Measurements from ENCODE around the gene ITPK1.

The ITPK1 gene

GRCh38 chr14:93047661-93048060 is 68.1 kb downstream of the ITPK1 start:
- H3K4me1 ChIP-seq (ENCODE audit: control insufficient read depth, insufficient read depth, low read length), result peaks cover 35% of the 10 kb centered on the region
- ChIA-PET CTCF (interaction anchor here (0.5 to 1.5 kb wide), 5 partner anchors 9 to 66 kb away, joined by 3 to 5 read pairs (median 5); no protein-coding TSS in a partner anchor), POLR2A (no interaction called here)
- TF ChIP-seq ZNF596 (tag by site-specific recombination; IDR thresholded peaks at IDR 0.05), result no peak
- no peak for TF ChIP-seq AEBP2 (tag by site-specific recombination; IDR thresholded peaks at IDR 0.05; ENCODE audit: borderline replicate concordance)
- no peak for TF ChIP-seq ZNF140 (tag by site-specific recombination; IDR thresholded peaks at IDR 0.05)
- TF ChIP-seq SETDB1 (IDR thresholded peaks at IDR 0.05; ENCODE audit: insufficient read length, low read length), result no peak
- TF ChIP-seq ZNF837 (tag by site-specific recombination; IDR thresholded peaks at IDR 0.05), result no peak
- TF ChIP-seq KLF1 (tag by site-specific recombination; IDR thresholded peaks at IDR 0.05), result no peak
- TF ChIP-seq, protein P1, sequence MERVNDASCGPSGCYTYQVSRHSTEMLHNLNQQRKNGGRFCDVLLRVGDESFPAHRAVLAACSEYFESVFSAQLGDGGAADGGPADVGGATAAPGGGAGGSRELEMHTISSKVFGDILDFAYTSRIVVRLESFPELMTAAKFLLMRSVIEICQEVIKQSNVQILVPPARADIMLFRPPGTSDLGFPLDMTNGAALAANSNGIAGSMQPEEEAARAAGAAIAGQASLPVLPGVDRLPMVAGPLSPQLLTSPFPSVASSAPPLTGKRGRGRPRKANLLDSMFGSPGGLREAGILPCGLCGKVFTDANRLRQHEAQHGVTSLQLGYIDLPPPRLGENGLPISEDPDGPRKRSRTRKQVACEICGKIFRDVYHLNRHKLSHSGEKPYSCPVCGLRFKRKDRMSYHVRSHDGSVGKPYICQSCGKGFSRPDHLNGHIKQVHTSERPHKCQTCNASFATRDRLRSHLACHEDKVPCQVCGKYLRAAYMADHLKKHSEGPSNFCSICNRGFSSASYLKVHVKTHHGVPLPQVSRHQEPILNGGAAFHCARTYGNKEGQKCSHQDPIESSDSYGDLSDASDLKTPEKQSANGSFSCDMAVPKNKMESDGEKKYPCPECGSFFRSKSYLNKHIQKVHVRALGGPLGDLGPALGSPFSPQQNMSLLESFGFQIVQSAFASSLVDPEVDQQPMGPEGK (tag by site-specific recombination; IDR thresholded peaks at IDR 0.05), result no peak
- no peak for TF ChIP-seq ZFP37 (tag by site-specific recombination; IDR thresholded peaks at IDR 0.05)
- no peak for TF ChIP-seq ZNF394 (tag by site-specific recombination; IDR thresholded peaks at IDR 0.05; ENCODE audit: borderline replicate concordance)
- no peak for TF ChIP-seq GLIS2 (tag by site-specific recombination; IDR thresholded peaks at IDR 0.05)
- no peak for TF ChIP-seq TRIM28 (IDR thresholded peaks at IDR 0.05; ENCODE audit: borderline replicate concordance, low read length)
- TF ChIP-seq, protein P2, sequence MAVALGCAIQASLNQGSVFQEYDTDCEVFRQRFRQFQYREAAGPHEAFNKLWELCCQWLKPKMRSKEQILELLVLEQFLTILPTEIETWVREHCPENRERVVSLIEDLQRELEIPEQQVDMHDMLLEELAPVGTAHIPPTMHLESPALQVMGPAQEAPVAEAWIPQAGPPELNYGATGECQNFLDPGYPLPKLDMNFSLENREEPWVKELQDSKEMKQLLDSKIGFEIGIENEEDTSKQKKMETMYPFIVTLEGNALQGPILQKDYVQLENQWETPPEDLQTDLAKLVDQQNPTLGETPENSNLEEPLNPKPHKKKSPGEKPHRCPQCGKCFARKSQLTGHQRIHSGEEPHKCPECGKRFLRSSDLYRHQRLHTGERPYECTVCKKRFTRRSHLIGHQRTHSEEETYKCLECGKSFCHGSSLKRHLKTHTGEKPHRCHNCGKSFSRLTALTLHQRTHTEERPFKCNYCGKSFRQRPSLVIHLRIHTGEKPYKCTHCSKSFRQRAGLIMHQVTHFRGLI (tag by site-specific recombination; IDR thresholded peaks at IDR 0.05), result no peak
- TF ChIP-seq ZBTB49 (tag by site-specific recombination; IDR thresholded peaks at IDR 0.05; ENCODE audit: low read depth), result no peak
- H3K27ac ChIP-seq (ENCODE audit: extremely low read depth, low read depth, low read length), result no peak overlapping the region
- no peak overlapping the region for H3K4me3 ChIP-seq (ENCODE audit: low read depth, low read length)
- H3K36me3 ChIP-seq (ENCODE audit: control insufficient read depth in 2 of 2, insufficient read depth in 1 of 2, low read length in 2 of 2), result no peaks in the 10 kb centered on the region
- no peaks in the 10 kb centered on the region for H3K9me3 ChIP-seq (ENCODE audit: control insufficient read depth, insufficient read depth, low read depth, low read length)

DNA sequence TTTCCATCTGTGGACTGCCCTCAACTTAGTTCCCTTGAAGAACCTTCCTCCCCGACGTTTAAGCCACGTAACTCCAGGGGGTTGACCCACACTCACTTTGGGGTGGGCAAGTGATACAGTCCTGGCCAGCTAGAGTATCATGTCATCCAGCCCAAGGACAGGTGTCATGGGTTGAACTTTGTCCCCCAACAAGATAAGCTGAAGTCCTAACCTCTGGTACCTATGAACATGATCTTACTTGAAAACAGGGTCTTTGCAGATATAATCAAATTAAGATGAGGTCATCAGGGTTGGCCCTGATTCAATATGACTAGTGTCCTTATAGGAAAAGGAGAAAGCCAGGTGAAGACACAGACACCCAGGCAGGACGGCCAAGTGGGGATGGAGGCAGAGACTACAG is 68.6 kb downstream of the ITPK1 start:
- H3K27ac ChIP-seq (ENCODE audit: extremely low read depth, low read depth, low read length), result no peak overlapping the region
- no peaks in the 10 kb centered on the region for H3K36me3 ChIP-seq (ENCODE audit: control insufficient read depth in 2 of 2, insufficient read depth in 1 of 2, low read length in 2 of 2)
- TF ChIP-seq ZNF558 (tag by site-specific recombination; IDR thresholded peaks at IDR 0.05), result no peak
- peak; percentile 59; the same call in 1 of the 2 replicates for TF ChIP-seq ATF2 (tag by site-specific recombination; IDR thresholded peaks at IDR 0.05; ENCODE audit: low read depth)
- no peak for TF ChIP-seq ZNF776 (tag by site-specific recombination; IDR thresholded peaks at IDR 0.05; ENCODE audit: borderline replicate concordance)
- no peak for TF ChIP-seq ZNF132 (tag by site-specific recombination; IDR thresholded peaks at IDR 0.05; ENCODE audit: borderline replicate concordance)
- H3K4me3 ChIP-seq (ENCODE audit: low read depth, low read length), result no peak overlapping the region
- POLR2A ChIA-PET, result no interaction called here
- CTCF ChIA-PET, result interaction anchor here (0.5 to 1.1 kb wide), 3 partner anchors 10 to 716 kb away, joined by 3 to 5 read pairs (median 3); no protein-coding TSS in a partner anchor
- H3K9me3 ChIP-seq (ENCODE audit: control insufficient read depth, insufficient read depth, low read depth, low read length), result no peaks in the 10 kb centered on the region
- H3K4me1 ChIP-seq (ENCODE audit: control insufficient read depth, insufficient read depth, low read length), result peaks cover 35% of the 10 kb centered on the region
